PFSK-1 (cell line): ENCODE results near the gene MYOM3.

Source experiments
- FOXP2 ChIP-seq: optimal IDR thresholded peaks from 2 replicates; pipeline ENCODE3; 2011; ENCODE audit warnings: borderline replicate concordance, control low read depth, inconsistent platforms; ENCODE audit not compliant: insufficient read depth; ENCODE audit errors: extremely low read length, extremely low read depth
- POLR2AphosphoS5 ChIP-seq: IDR thresholded peaks from 2 replicates; pipeline ENCODE4 v1.6.1; 2012; ENCODE audit warnings: low read depth, mild to moderate bottlenecking, control low read depth, low read length, moderate library complexity
- REST ChIP-seq, 2 experiments: IDR thresholded peaks; 2 replicates each; pipeline versions ENCODE4 v1.6.1 to v1.8.0; 2011 to 2012; ENCODE audit warnings: low read depth in 2 of 2, low read length in 2 of 2, control low read depth in 1 of 2, inconsistent platforms in 1 of 2, mild to moderate bottlenecking in 1 of 2, moderate library complexity in 1 of 2; ENCODE audit not compliant: insufficient read depth in 1 of 2
- SIN3A ChIP-seq: IDR thresholded peaks from 2 replicates; pipeline ENCODE4 v1.6.1; 2012; ENCODE audit warnings: mild to moderate bottlenecking, low read length, moderate library complexity, borderline replicate concordance; ENCODE audit not compliant: insufficient read depth
- TAF1 ChIP-seq: IDR thresholded peaks from 2 replicates; pipeline ENCODE4 v1.6.1; 2012; ENCODE audit warnings: low read length, control low read depth, borderline replicate concordance; ENCODE audit not compliant: insufficient read depth

Gene MYOM3

GRCh38 chr1:24130385-24130784, 18.4 kb upstream of the MYOM3 start:
- no peak for TF ChIP-seq TAF1
- no peak for TF ChIP-seq REST (IDR thresholded peaks at IDR 0.05; ENCODE audit: insufficient read depth in 1 of 2, low read depth in 2 of 2, low read length in 2 of 2)
- TF ChIP-seq POLR2AphosphoS5, result no peak
- TF ChIP-seq SIN3A, result no peak
- TF ChIP-seq FOXP2, result no peak

GRCh38 chr1:24127801-24128363, 15.9 kb upstream of the MYOM3 start:
- no peak for TF ChIP-seq SIN3A
- TF ChIP-seq FOXP2, result no peak
- TF ChIP-seq TAF1, result no peak
- no peak for TF ChIP-seq POLR2AphosphoS5
- no peak for TF ChIP-seq REST (IDR thresholded peaks at IDR 0.05; ENCODE audit: insufficient read depth in 1 of 2, low read depth in 2 of 2, low read length in 2 of 2)

GRCh38 chr1:24127134-24127800, 15.3 kb upstream of the MYOM3 start:
- no peak for TF ChIP-seq FOXP2
- no peak for TF ChIP-seq POLR2AphosphoS5
- no peak for TF ChIP-seq TAF1
- TF ChIP-seq SIN3A, result no peak
- TF ChIP-seq REST (IDR thresholded peaks at IDR 0.05; ENCODE audit: insufficient read depth in 1 of 2, low read depth in 2 of 2, low read length in 2 of 2), result no peak

- TF ChIP-seq TAF1 (no peak), FOXP2 (no peak), REST (IDR thresholded peaks at IDR 0.05; ENCODE audit: insufficient read depth in 1 of 2, low read depth in 2 of 2, low read length in 2 of 2) (no peak), POLR2AphosphoS5 (no peak), SIN3A (no peak)
Measured at GRCh38 chr1:24126672-24127023, 14.7 kb upstream of the MYOM3 start.
